B cell (primary cell): Measurements from ENCODE around the gene LUC7L. TPM values are rescaled to one million over a fixed set of nuclear protein-coding genes. Genes with fewer than 3 reads are reported as not detected.
"Not testable (repeated sequence)": the region's sequence is repeated elsewhere in the genome, so short reads cannot be mapped to it uniquely, and the experiment has no call there.

ENCODE experiments used
- ATAC-seq: fragments of 200-7000 bp; cut with Tn5 transposase; one replicate; pipeline ENCODE4 v1.10.0; 2021; ENCODE audit warnings: low read depth, mild to moderate bottlenecking, moderate number of reproducible peaks, moderate library complexity
- CTCF ChIA-PET: fragments of 350-600 bp; sonication (Branson Sonifier 250); formaldehyde crosslinking; loops from one replicate; lab custom pipeline; 2021; ENCODE audit warnings: antibody characterized with exemption, inconsistent platforms; lab: Charles Lee
- POLR2A ChIA-PET: fragments of 350-600 bp; sonication (Branson Sonifier 250); formaldehyde crosslinking; loops from one replicate; lab custom pipeline; 2021; ENCODE audit warnings: antibody characterized with exemption; lab: Charles Lee
- DNase-seq: peaks from one replicate; pipeline ENCODE4 v3.0.0; 2013
- H2AFZ ChIP-seq: 2 replicates; pipeline ENCODE4 v1.6.1; 2012; ENCODE audit warnings: mild to moderate bottlenecking, low read depth, low read length; ENCODE audit not compliant: insufficient read depth, poor library complexity, severe bottlenecking
- H3K27ac ChIP-seq, 2 donors: 1 replicate in 1 of 2; 2 replicates in 1 of 2; pipeline ENCODE4 v1.5.1; 2012 to 2013; ENCODE audit warnings: low read length in 2 of 2, mild to moderate bottlenecking in 2 of 2, moderate library complexity in 1 of 2
- H3K27me3 ChIP-seq, 4 experiments: fragments of 200-600 bp in 1 of 4; sonication (generic) in 1 of 4; replicated peaks in 1 of 4; 1 replicate in 2 of 4; 2 replicates in 2 of 4; pipeline versions ENCODE4 v1.6.1 to v1.7.0; 2013 to 2016; ENCODE audit warnings: low read length in 3 of 4, mild to moderate bottlenecking in 2 of 4, mixed read lengths in 1 of 4, moderate library complexity in 1 of 4; ENCODE audit not compliant: insufficient read depth in 4 of 4, control insufficient read depth in 3 of 4; ENCODE audit errors: control extremely low read depth in 1 of 4
- H3K36me3 ChIP-seq, 2 experiments: replicated peaks in 1 of 2; 1 replicate in 1 of 2; 2 replicates in 1 of 2; pipeline versions ENCODE4 v1.6.1 to v1.7.1; 2013; ENCODE audit warnings: low read length in 1 of 2; ENCODE audit not compliant: insufficient read depth in 2 of 2, control insufficient read depth in 1 of 2; ENCODE audit errors: control extremely low read depth in 1 of 2, extremely low read depth in 1 of 2
- H3K4me1 ChIP-seq, 2 donors: fragments of 200-600 bp in 1 of 2; sonication (generic) in 1 of 2; 1 replicate in 1 of 2; 2 replicates in 1 of 2; pipeline versions ENCODE4 v1.5.1 to v1.6.1; 2013 to 2017; ENCODE audit warnings: low read length in 2 of 2; ENCODE audit not compliant: control insufficient read depth in 2 of 2, insufficient read depth in 2 of 2
- H3K4me2 ChIP-seq: replicated peaks from 2 replicates; pipeline ENCODE3; 2012; ENCODE audit warnings: mild to moderate bottlenecking, low read depth, low read length; ENCODE audit not compliant: poor library complexity, severe bottlenecking
- H3K4me3 ChIP-seq, 5 experiments: fragments of 200-600 bp in 1 of 5; sonication (generic) in 1 of 5; 1 replicate in 3 of 5; 2 replicates in 2 of 5; pipeline versions ENCODE4 v1.5.1 to v1.7.0; 2011 to 2016; ENCODE audit warnings: low read length in 4 of 5, mild to moderate bottlenecking in 4 of 5, low read depth in 2 of 5, control low read depth in 1 of 5, moderate library complexity in 1 of 5; ENCODE audit not compliant: insufficient read depth in 1 of 5; ENCODE audit errors: control extremely low read depth in 1 of 5, extremely low read depth in 1 of 5
- H3K79me2 ChIP-seq: fragments of 200-600 bp; sonication (generic); one replicate; pipeline ENCODE4 v1.6.0; 2016; ENCODE audit warnings: low read length; ENCODE audit not compliant: control insufficient read depth, insufficient read depth
- H3K9ac ChIP-seq: fragments of 200-600 bp; sonication (generic); 2 replicates; pipeline ENCODE4 v1.6.1; 2017; ENCODE audit warnings: mild to moderate bottlenecking, low read length, moderate library complexity
- H3K9me3 ChIP-seq, 3 donors: one replicate each; pipeline versions ENCODE4 v1.6.1 to v1.7.1; 2013; ENCODE audit warnings: low read length in 2 of 3; ENCODE audit not compliant: control insufficient read depth in 2 of 3, insufficient read depth in 1 of 3; ENCODE audit errors: control extremely low read depth in 1 of 3
- H4K20me1 ChIP-seq: 2 replicates; pipeline ENCODE4 v1.6.0; 2012; ENCODE audit warnings: mild to moderate bottlenecking, low read length; ENCODE audit not compliant: insufficient read depth, control insufficient read depth, poor library complexity, severe bottlenecking
- H3K27ac Mint-ChIP-seq: one replicate; pipeline ENCODE4 v1.8.0; 2021; ENCODE audit warnings: mixed read lengths
- H3K27me3 Mint-ChIP-seq: one replicate; pipeline ENCODE4 v1.8.0; 2021; ENCODE audit warnings: mixed read lengths
- H3K4me1 Mint-ChIP-seq: one replicate; pipeline ENCODE4 v1.8.0; 2021; ENCODE audit warnings: mixed read lengths
- H3K4me3 Mint-ChIP-seq: one replicate; pipeline ENCODE4 v1.8.0; 2021; ENCODE audit warnings: mixed read lengths
- H3K9me3 Mint-ChIP-seq: one replicate; pipeline ENCODE4 v1.8.0; 2022; ENCODE audit warnings: mixed read lengths; ENCODE audit not compliant: insufficient read depth
- CTCF ChIP-seq: fragments of 200-600 bp; IDR thresholded peaks from one replicate; pipeline ENCODE4 v1.8.0; 2022; ENCODE audit warnings: antibody characterized with exemption, mild to moderate bottlenecking
- EZH2 ChIP-seq: IDR thresholded peaks from 2 replicates; pipeline ENCODE4 v1.6.1; 2012; ENCODE audit warnings: borderline replicate concordance, low read depth, mild to moderate bottlenecking, moderate library complexity, low read length; ENCODE audit not compliant: insufficient read depth, poor library complexity, severe bottlenecking
- WGBS: methylation state at CpG from one replicate; pipeline ENCODE4 v1.1.5; 2013; ENCODE audit warnings: missing lambda C conversion rate; ENCODE audit not compliant: insufficient coverage; 5-methylcytosine and 5-hydroxymethylcytosine counted together
- intact Hi-C: fragments of 100-400 bp; cut with micrococcal nuclease; formaldehyde crosslinking; loops from one replicate; pipeline ENCODE4 v1.10.0; 2022
- polyA plus RNA-seq: library from polyadenylated mRNA; depleted of rRNA; stranded (reverse); fragments of >200 nt; gene quantifications from 2 replicates; pipeline ENCODE4 v1.2.3, GENCODE V29; 2012
- total RNA-seq, 2 donors: library from RNA; stranded (reverse); fragments of 120-200 nt in 1 of 2; gene quantifications; 1 replicate in 1 of 2; 2 replicates in 1 of 2; pipeline versions ENCODE4 v1.2.3 to v1.2.4, GENCODE V29; 2013 to 2022

Gene LUC7L
- total and polyA plus RNA-seq, 2 donors (not counting 1 experiment from before 2014, with no cell fraction given), result 148 to 181 TPM

GRCh38 chr16:172374-172941, 56.8 kb downstream of the LUC7L start, which contains the start of gene HBA2:
Gene HBA2 (plus strand): TSS chr16:172876. CDS start chr16:172913, 37 bp downstream.
- Mint-ChIP-seq H3K27me3 (peaks cover 42% of the 10 kb centered on the region), H3K4me3 (peak within 1 kb of the TSS; percentile 56), H3K4me1 (peaks cover 24% of the 10 kb centered on the region)
- WGBS, result no CpG with 5 or more reads among the region's 74 CpGs
- H3K4me1 ChIP-seq, intact Hi-C loops, POLR2A ChIA-PET, H3K27ac Mint-ChIP-seq, H3K27ac ChIP-seq, H3K4me2 ChIP-seq, H3K9ac ChIP-seq, H3K36me3 ChIP-seq, H3K79me2 ChIP-seq, DNase-seq, CTCF ChIA-PET, H3K4me3 ChIP-seq, H3K9me3 Mint-ChIP-seq, H3K9me3 ChIP-seq, H4K20me1 ChIP-seq, H2AFZ ChIP-seq: not testable (repeated sequence)
- ATAC-seq, result peak; percentile 48
- peaks cover 0 to 52% (median 13%) of the 10 kb centered on the region in 4 experiments for H3K27me3 ChIP-seq

- Histone ChIP-seq H3K4me2 (no peak overlapping the region), H3K79me2 (no peaks in the 10 kb centered on the region), H3K27ac (no peak overlapping the region), H3K4me3 (no peak overlapping the region), H2AFZ (no peak overlapping the region), H3K36me3 (no peaks in the 10 kb centered on the region), H3K4me1 (peaks cover 9 to 14% of the 10 kb centered on the region in 2 donors), H3K9ac (no peak overlapping the region), H4K20me1 (no peaks in the 10 kb centered on the region), H3K9me3 (peaks cover 0 to 6% (median 0%) of the 10 kb centered on the region in 3 donors), H3K27me3 (peaks cover 0 to 63% (median 20%) of the 10 kb centered on the region in 4 experiments)
- peaks cover 48% of the 10 kb centered on the region for H3K27me3 Mint-ChIP-seq
- H3K4me3 Mint-ChIP-seq, result peak overlapping the region; percentile 6
- POLR2A ChIA-PET, result no interaction called here
- no peaks in the 10 kb centered on the region for H3K9me3 Mint-ChIP-seq
- intact Hi-C loops, result no loop called here
- ATAC-seq (no peak), DNase-seq (no peak)
- H3K4me1 Mint-ChIP-seq, result peaks cover 26% of the 10 kb centered on the region
- CTCF ChIA-PET, result interaction anchor here (0.6 kb wide), 1 partner anchor 92 kb away, joined by 3 read pairs; no protein-coding TSS in a partner anchor
- TF ChIP-seq EZH2 (no peak), CTCF (no peak)
- no CpG with 5 or more reads among the region's 1 CpG for WGBS
- H3K27ac Mint-ChIP-seq, result no peak overlapping the region
Measured at GRCh38 chr16:170788-171187, 58.5 kb downstream of the LUC7L start.

GRCh38 chr16:170088-170507, 59.2 kb downstream of the LUC7L start:
- CTCF ChIA-PET, DNase-seq, H3K4me3 ChIP-seq, H3K9me3 Mint-ChIP-seq, H3K9ac ChIP-seq, intact Hi-C loops, H3K4me3 Mint-ChIP-seq, H3K27ac ChIP-seq, H3K27ac Mint-ChIP-seq, H3K4me2 ChIP-seq, H4K20me1 ChIP-seq, H3K36me3 ChIP-seq, POLR2A ChIA-PET, ATAC-seq, H2AFZ ChIP-seq, H3K79me2 ChIP-seq: not testable (repeated sequence)
- Histone ChIP-seq H3K9me3 (peaks cover 0 to 11% (median 0%) of the 10 kb centered on the region in 3 donors), H3K4me1 (peaks cover 16 to 21% of the 10 kb centered on the region in 2 donors), H3K27me3 (peaks cover 0 to 64% (median 22%) of the 10 kb centered on the region in 4 experiments)
- Mint-ChIP-seq H3K27me3 (peaks cover 48% of the 10 kb centered on the region), H3K4me1 (peaks cover 27% of the 10 kb centered on the region)
- WGBS, result 10% methylated on average over 2 of the region's 5 CpGs
